ENCODE results near the gene RPUSD3. TPM values are rescaled to one million over a fixed set of nuclear protein-coding genes. Genes with fewer than 3 reads are reported as not detected.

Gene RPUSD3
- polyA plus RNA-seq, 2 of the 4 experiments (the other 2 are of a cell fraction), result 38.9 to 44.5 TPM

DNA sequence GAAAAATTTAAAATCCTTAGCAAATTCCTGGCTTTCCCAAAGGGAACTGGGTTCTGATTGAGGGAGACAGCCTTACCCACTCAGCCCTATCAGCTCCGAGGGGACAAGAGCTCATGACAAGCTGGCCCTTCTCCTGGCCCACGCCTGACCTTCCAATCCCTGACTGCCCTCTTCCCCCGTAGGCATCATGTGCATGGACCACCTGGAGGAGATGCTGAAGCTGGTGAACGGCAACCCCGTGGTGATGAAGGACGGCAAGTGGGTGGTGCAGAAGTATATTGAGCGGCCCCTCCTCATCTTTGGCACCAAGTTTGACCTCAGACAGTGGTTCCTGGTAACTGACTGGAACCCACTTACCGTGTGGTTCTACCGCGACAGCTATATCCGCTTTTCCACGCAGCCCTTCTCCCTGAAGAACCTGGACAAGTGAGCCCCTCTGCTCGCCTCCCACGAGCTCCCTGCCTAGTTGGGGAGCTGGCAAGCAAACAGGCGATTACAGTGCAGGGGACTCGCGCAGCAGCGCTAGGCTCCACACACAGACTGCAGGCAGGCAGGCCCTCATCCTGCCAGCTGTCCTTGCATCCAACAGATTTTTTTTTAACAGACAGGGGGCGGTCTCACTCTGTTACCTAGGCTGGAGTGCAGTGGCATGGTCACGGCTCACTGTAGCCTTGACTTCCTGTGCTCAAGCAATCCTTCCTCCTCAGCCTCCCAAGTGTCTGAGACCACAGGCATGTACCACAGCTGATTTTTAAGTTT, 16.8 kb downstream of the RPUSD3 start (continued):
- TF ChIP-seq EHF (CRISPR knock-in tag; IDR thresholded peaks at IDR 0.05) (no peak), ZFP36 (IDR thresholded peaks at IDR 0.05; ENCODE audit: borderline replicate concordance, partially characterized antibody) (no peak), POLR2AphosphoS2 (conservative IDR thresholded peaks at IDR 0.05; ENCODE audit: low read length) (no peak), ZSCAN20 (CRISPR knock-in tag; IDR thresholded peaks at IDR 0.05) (no peak), FOSL2 (IDR thresholded peaks at IDR 0.05) (no peak), FOSL2 (CRISPR knock-in tag; IDR thresholded peaks at IDR 0.05) (no peak), JUNB (IDR thresholded peaks at IDR 0.05) (no peak)
- TF ChIP-seq, protein P1, sequence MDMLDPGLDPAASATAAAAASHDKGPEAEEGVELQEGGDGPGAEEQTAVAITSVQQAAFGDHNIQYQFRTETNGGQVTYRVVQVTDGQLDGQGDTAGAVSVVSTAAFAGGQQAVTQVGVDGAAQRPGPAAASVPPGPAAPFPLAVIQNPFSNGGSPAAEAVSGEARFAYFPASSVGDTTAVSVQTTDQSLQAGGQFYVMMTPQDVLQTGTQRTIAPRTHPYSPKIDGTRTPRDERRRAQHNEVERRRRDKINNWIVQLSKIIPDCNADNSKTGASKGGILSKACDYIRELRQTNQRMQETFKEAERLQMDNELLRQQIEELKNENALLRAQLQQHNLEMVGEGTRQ (IDR thresholded peaks at IDR 0.05), result no peak
- TF ChIP-seq, protein P2, sequence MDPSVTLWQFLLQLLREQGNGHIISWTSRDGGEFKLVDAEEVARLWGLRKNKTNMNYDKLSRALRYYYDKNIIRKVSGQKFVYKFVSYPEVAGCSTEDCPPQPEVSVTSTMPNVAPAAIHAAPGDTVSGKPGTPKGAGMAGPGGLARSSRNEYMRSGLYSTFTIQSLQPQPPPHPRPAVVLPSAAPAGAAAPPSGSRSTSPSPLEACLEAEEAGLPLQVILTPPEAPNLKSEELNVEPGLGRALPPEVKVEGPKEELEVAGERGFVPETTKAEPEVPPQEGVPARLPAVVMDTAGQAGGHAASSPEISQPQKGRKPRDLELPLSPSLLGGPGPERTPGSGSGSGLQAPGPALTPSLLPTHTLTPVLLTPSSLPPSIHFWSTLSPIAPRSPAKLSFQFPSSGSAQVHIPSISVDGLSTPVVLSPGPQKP (IDR thresholded peaks at IDR 0.05; ENCODE audit: low read depth, low read length), result no peak

DNA sequence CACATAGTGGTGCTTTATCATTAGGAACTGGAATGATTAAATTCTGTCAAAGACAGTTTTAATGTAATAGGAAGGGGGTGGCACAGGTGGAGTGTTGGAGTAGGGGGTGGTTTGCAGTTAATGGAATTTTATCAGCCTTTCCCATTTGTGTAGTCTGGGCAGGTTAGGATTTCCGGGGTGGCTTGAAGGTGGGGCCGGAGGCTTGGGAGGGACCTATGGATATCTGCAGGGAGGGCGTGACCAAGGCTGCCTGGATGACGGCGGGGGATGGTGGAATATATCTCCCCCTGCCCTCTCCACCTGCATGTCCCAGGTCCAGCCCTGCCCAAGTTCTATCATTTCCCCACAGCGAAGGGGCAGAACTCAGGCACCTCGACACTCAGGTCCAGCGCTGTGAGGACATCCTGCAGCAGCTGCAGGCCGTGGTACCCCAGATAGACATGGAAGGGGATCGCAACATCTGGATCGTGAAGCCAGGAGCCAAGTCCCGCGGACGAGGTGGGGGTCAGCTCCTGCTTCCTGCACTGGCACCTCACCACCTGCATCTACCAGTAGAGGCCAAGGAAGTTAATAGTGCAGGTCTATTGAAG, 18.3 kb downstream of the RPUSD3 start:
- no peaks in the 10 kb centered on the region for H3K4me1 ChIP-seq
- POLR2A ChIA-PET, result no interaction called here
- CTCF ChIA-PET, result interaction anchor here (0.9 to 5.2 kb wide), 4 partner anchors 9 to 121 kb away, joined by 4 to 30 read pairs (median 4); no protein-coding TSS in a partner anchor
- TF ChIP-seq TFCP2L1 (CRISPR knock-in tag; IDR thresholded peaks at IDR 0.05) (no peak), RNF2 (IDR thresholded peaks at IDR 0.05; ENCODE audit: borderline replicate concordance, low read depth) (no peak), MAFK (IDR thresholded peaks at IDR 0.05; ENCODE audit: partially characterized antibody) (no peak), MYC (IDR thresholded peaks at IDR 0.05; ENCODE audit: borderline replicate concordance, low read length) (no peak), FOSB (CRISPR knock-in tag; IDR thresholded peaks at IDR 0.05) (no peak), RAD21 (conservative IDR thresholded peaks at IDR 0.05 in 1 of 2, IDR thresholded peaks at IDR 0.05 in 1 of 2) (no peak), BHLHE40 (IDR thresholded peaks at IDR 0.05; ENCODE audit: low read depth, low read length) (no peak), ZSCAN20 (CRISPR knock-in tag; IDR thresholded peaks at IDR 0.05) (no peak), EP300 (IDR thresholded peaks at IDR 0.05) (no peak), ZFP36 (IDR thresholded peaks at IDR 0.05; ENCODE audit: borderline replicate concordance, partially characterized antibody) (no peak), PHF8 (IDR thresholded peaks at IDR 0.05; ENCODE audit: borderline replicate concordance, low read depth) (no peak), ESRRA (IDR thresholded peaks at IDR 0.05; ENCODE audit: borderline replicate concordance, low read length) (no peak), ZC3H11A (IDR thresholded peaks at IDR 0.05) (no peak), CHD2 (IDR thresholded peaks at IDR 0.05; ENCODE audit: low read length, partially characterized antibody) (no peak), RCOR1 (IDR thresholded peaks at IDR 0.05; ENCODE audit: low read depth, low read length) (no peak), FOXS1 (CRISPR knock-in tag; IDR thresholded peaks at IDR 0.05) (no peak)
- TF ChIP-seq, protein P3, sequence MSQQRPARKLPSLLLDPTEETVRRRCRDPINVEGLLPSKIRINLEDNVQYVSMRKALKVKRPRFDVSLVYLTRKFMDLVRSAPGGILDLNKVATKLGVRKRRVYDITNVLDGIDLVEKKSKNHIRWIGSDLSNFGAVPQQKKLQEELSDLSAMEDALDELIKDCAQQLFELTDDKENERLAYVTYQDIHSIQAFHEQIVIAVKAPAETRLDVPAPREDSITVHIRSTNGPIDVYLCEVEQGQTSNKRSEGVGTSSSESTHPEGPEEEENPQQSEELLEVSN (IDR thresholded peaks at IDR 0.05; ENCODE audit: borderline replicate concordance, low read depth), result no peak
- TF ChIP-seq, protein P4, sequence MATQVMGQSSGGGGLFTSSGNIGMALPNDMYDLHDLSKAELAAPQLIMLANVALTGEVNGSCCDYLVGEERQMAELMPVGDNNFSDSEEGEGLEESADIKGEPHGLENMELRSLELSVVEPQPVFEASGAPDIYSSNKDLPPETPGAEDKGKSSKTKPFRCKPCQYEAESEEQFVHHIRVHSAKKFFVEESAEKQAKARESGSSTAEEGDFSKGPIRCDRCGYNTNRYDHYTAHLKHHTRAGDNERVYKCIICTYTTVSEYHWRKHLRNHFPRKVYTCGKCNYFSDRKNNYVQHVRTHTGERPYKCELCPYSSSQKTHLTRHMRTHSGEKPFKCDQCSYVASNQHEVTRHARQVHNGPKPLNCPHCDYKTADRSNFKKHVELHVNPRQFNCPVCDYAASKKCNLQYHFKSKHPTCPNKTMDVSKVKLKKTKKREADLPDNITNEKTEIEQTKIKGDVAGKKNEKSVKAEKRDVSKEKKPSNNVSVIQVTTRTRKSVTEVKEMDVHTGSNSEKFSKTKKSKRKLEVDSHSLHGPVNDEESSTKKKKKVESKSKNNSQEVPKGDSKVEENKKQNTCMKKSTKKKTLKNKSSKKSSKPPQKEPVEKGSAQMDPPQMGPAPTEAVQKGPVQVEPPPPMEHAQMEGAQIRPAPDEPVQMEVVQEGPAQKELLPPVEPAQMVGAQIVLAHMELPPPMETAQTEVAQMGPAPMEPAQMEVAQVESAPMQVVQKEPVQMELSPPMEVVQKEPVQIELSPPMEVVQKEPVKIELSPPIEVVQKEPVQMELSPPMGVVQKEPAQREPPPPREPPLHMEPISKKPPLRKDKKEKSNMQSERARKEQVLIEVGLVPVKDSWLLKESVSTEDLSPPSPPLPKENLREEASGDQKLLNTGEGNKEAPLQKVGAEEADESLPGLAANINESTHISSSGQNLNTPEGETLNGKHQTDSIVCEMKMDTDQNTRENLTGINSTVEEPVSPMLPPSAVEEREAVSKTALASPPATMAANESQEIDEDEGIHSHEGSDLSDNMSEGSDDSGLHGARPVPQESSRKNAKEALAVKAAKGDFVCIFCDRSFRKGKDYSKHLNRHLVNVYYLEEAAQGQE (IDR thresholded peaks at IDR 0.05), result no peak
- TF ChIP-seq, protein P5, sequence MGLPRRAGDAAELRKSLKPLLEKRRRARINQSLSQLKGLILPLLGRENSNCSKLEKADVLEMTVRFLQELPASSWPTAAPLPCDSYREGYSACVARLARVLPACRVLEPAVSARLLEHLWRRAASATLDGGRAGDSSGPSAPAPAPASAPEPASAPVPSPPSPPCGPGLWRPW (IDR thresholded peaks at IDR 0.05), result no peak
- ATAC-seq, result no peak
- 77% methylated on average over 14 of the region's 14 CpGs for WGBS (ENCODE audit: missing lambda C conversion rate)
- H3K27ac ChIP-seq, result no peak overlapping the region
- H3K4me2 ChIP-seq, result no peak overlapping the region
- no peak for DNase-seq (ENCODE audit: low read depth in 1 of 2, low spot score in 1 of 2)
- H3K9me3 ChIP-seq, result no peaks in the 10 kb centered on the region
- FAIRE-seq, result no peak
- H3K4me3 ChIP-seq, result no peak overlapping the region
